Ecto neural progenitor cell (in vitro differentiated cells): ENCODE results near the gene SFR1.

Experiments used
- DNase-seq: peaks from one replicate; pipeline ENCODE4 v3.0.0-alpha.2; 2018; ENCODE audit warnings: low spot score

Gene SFR1

DNA sequence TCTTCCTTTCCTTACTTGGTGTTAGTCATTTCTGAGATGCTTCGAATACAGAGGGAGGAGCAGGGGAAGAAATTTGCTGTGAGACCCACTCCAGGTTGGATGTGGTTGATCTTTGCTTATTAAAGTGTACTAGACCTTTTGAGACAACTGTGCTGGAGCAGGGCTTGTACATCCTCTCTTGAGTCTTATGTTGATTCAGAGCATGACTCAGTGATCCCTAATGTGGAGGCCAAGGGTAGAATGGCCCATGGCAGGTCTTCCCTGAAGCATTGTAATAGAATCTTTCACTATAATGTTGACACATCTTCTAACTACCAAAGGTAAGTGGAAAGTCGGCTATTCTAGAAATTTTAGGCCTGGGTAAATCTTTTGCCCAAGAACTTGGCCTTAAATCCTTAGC lies 17.0 kb upstream of the SFR1 start:
- no peak for DNase-seq

GRCh38 chr10:104109908-104110662 lies 11.9 kb upstream of the SFR1 start:
- DNase-seq: no peak

GRCh38 chr10:104113376-104113956 lies 8.5 kb upstream of the SFR1 start:
- no peak for DNase-seq

GRCh38 chr10:104117839-104118323 lies 4.1 kb upstream of the SFR1 start:
- DNase-seq: no peak

DNA sequence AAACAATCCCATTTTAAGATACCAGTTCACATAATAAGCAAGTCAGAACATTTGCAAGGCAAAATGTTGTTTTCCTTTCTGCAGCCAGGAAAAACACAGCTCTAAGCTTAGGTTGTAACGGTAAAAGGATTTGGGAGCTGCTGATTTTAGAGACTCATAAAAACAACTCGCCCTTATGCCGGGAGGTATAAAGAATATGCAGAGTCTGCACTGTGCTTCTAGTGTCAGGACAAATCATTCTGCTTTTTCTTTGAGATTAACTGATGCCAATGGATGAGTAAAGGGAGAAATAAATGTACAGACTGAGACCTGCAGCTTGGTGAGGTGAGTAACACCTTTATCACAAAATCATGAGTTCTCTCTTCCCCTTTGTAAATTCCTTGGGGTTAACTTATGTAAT lies 2.0 kb upstream of the SFR1 start:
- DNase-seq: no peak

DNA sequence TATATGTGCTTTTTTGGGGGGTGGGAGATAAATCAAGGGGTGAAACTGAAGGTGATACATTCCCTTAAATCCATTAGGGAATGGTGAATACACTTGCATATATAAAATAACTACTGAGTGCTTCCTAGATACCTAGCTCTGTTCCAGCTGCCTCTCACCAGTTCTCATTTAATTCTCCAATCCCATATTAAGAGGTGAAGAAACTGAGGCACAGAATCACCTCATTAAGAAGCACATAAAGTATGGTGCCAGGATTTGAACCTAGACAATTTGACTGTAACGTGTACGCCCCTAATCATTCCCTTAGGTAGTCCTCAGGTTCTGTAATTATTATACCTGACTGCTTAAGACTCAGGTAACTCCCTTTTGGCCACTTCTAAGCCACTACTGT lies 1.5 kb upstream of the SFR1 start:
- no peak for DNase-seq

DNA sequence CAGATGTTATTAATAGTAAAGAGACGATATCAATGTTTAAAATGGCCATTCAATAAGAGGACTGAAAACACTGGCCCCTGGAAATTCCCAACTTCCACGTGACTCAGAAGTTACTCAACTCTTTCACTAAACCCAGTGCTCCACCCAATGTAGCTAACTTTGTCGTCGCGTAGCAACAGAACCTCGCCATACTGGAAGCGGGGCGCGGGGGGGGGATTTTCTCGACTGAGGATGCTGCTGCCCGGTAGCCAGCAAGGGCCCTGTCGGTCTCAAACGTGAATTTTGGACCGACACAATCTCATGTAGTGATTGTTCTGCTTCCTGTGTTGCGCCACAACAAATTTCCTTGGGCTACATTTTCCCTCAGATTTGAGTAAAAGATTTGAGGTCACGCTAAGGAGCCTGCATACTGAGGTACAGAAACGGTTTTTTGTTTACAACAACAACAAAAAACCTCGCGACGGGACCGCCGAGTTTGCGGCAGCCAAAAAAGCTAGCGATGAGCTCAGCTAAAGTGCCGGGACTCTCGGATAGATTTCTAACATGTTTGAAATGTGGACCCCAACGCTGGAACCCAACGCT lies 977 bp upstream of the SFR1 start:
- DNase-seq: peak; percentile 86

DNA sequence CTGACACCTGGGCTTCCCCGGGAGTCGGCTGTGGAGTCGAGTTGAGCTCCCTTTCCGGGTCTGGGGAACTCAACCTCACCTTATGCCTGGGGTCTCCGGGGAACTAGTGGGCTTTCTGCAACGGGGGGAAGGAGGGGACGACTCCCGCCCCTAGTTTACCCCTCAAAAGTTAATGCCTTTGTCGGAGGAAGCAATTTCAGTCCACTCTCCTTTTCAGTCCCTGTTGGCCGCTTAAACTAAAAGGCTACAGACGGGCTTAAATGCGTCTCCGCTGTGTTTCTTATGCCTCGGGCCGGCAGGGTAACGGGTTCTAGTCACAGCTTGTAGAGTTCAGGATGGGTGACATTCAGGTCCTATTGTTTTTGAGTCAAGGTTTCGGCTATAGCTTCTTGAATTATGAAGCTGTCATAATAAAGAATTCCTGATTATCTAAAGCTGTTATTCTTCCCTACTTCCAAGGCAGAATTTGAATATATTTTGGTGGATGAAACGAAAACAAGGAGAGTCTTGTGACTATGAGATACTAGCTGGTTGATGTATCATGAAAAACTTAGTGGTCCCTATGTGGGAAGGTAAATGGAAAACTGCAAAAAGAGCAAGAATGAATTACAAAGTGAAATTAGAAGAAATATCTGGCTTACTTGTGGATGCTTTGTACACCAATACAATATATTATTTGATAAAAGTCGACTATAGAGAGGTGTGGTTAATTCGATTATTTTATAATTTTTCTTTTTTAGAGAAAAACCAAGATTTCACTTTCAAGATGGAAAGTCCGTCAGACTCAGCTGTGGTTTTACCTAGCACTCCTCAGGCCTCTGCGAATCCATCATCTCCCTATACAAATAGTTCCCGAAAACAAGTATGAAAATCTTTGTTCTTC lies 495 bp downstream of the SFR1 start:
- no peak for DNase-seq

- DNase-seq: no peak
Observed at GRCh38 chr10:104123397-104123796, 1.4 kb downstream of the SFR1 start.

DNA sequence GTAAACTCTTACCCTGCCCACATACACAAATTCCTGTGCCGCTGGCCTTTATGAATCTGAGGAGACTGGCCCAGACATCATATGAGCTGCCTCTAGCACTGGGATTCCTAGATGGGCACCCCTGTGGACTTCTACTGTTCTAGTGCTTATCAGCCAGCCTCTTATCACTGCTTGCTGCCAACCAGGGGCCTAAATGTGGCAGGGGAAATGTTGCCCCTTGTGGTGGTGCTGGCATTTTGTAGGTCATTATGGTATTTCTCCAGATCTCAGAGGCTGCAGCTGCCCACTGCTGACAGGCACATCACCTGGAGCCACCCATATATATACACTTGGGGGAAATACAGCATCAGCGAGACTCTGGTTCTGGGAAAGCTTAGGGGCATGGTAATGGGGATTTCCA lies 5.4 kb downstream of the SFR1 start:
- DNase-seq: peak; percentile 49

- DNase-seq: no peak
Observed at GRCh38 chr10:104128214-104128613, 6.2 kb downstream of the SFR1 start.

DNA sequence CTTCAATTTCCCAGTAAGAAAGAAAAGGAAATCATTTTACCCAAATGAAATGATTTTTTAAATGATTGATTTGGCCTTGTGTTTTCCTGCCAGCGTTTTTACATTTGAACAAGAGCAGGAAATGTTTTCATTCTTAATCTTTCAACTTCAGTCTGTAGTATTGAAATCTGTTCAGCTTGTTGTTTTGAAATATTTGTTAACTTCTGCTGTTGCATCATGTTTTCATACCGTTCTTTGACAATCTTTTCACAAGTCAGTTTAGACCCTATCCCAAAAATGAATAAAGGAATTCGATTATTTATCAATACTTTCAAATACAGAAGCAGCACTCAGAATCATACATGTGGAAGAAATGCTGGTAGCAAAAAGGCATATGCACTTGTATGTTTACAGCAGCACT lies 8.1 kb downstream of the SFR1 start:
- no peak for DNase-seq

GRCh38 chr10:104138131-104138530 lies 16.2 kb downstream of the SFR1 start:
- DNase-seq: no peak

- DNase-seq: no peak
Observed at GRCh38 chr10:104139221-104139620, 17.2 kb downstream of the SFR1 start.

GRCh38 chr10:104142081-104142480 lies 20.1 kb downstream of the SFR1 start:
- DNase-seq: no peak

- DNase-seq: no peak
Observed at GRCh38 chr10:104143829-104144228, 21.9 kb downstream of the SFR1 start.

DNA sequence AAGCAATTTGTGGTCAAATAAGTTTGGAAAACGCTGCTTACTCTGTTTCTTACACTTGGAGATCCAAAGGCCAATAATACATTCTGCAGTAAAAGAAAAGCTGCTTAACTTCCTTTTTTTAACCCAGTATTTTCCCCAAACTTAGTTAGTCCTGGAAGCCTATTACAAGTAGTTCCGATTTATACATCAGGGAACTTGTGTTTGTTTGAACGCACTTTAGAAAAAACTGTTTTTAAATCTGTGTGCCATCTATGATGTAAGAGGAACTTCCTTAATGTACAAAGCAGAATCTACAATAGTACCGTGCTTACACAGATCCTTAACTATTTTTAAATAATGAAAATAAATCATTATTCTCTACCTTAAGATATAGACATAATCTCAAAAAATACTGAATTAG lies 23.0 kb downstream of the SFR1 start:
- no peak for DNase-seq

DNA sequence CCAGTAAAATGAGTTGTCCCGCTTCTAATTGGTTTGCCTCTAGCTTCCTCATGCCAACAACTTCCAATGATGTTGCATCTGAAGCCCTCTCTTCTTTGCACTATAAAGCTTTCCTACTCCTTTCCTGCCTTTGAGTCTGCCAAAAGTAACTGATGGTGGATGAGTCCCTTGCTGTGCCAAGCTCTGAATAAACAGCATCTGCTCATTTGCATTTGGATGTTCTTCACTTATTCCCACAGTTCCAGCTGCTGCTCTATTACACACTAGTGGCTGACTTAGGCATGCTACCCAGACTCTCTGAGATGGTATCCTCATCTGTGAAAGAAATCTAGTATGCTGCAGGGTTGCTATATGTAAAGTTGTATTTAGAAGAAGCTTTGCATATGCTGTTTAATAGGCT lies 24.9 kb downstream of the SFR1 start:
- no peak for DNase-seq

DNA sequence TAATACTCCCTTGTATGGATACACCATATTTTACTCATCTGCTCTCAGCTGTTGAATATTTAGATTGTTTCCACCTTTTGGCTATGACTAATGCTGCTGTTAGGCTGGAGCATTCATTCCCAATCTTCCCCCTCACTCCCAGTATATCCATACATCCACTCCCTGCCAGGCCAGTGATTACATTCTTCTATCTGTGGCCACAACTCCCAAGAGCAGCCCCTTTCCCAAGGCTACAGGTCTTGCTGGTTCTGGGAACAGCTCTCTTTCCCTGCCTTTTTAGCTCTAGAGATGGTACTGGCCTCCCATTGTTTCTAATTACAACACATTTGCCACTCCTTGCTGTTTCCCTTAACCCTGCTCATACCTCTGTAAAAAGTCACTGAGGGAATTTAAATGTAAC lies 28.2 kb downstream of the SFR1 start:
- DNase-seq: no peak

DNA sequence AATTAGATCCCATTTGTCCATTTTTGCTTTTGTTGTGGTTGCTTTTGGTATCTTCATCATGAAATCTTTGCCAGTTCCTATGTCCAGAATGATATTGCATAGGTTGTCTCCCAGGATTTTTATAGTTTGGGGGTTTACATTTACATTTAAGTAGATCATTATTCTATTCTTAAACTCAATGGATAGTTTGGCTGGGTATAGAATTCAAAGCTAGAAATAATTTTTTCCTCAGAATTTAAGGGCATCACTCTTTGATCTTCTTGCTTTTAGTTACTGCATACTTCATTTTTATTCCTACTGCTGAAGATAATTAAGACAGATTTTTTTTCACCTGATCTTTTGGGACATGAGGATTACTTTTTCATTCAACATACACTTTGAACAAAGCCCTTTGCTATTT lies 29.8 kb downstream of the SFR1 start:
- DNase-seq: no peak

DNA sequence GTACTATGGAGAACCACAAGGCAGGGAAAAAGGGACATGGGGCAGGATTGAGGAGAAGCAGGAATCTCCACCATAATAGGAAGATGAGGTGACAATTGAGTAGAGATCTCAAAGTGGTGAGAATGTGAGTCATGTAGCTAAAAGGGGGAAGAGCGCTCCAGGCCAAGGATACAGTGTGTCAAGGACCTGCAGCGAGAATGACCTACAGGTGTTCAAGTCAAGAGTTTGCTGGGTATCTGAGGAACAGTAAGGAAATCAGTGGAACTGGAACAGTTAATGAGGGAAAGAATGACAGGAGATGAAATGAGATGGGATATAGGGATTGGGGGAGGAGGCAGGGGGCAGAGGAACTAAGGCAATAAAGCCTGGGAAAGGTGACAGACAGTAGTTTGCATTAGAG lies 33.6 kb downstream of the SFR1 start:
- DNase-seq: no peak

GRCh38 chr10:104170610-104171254 lies 48.8 kb downstream of the SFR1 start:
- no peak for DNase-seq
